Measurements from ENCODE around the gene ZG16B.

ZG16B gene

GRCh38 chr16:2786061-2786825 is 43.9 kb upstream of the ZG16B start:
- TF ChIP-seq CTCF (IDR thresholded peaks at IDR 0.05; ENCODE audit: low read depth, low read length), result no peak
- H3K4me3 ChIP-seq (ENCODE audit: low read depth, low read length), result no peak overlapping the region
- in situ Hi-C loops (cut with HindIII; ENCODE audit: low sequenced_read_pairs), result no loop called here
- DNase-seq (ENCODE audit: low read depth, low spot score), result no peak

- H3K4me3 ChIP-seq (ENCODE audit: low read depth, low read length), result no peak overlapping the region
- in situ Hi-C loops (cut with HindIII; ENCODE audit: low sequenced_read_pairs), result no loop called here
- DNase-seq (ENCODE audit: low read depth, low spot score), result no peak
- TF ChIP-seq CTCF (IDR thresholded peaks at IDR 0.05; ENCODE audit: low read depth, low read length), result no peak
Observed at GRCh38 chr16:2786826-2787151, 43.3 kb upstream of the ZG16B start.

GRCh38 chr16:2787406-2787805 is 42.7 kb upstream of the ZG16B start, which contains the start of gene PRSS33:
PRSS33 (minus strand) TSS chr16:2787560; CDS start chr16:2786547, 1,013 bp downstream.
- TF ChIP-seq CTCF (IDR thresholded peaks at IDR 0.05; ENCODE audit: low read depth, low read length), result no peak
- H3K4me3 ChIP-seq (ENCODE audit: low read depth, low read length), result no peak within 1 kb of the TSS
- in situ Hi-C loops (cut with HindIII; ENCODE audit: low sequenced_read_pairs), result no loop called here
- no peak for DNase-seq (ENCODE audit: low read depth, low spot score)

- in situ Hi-C loops (cut with HindIII; ENCODE audit: low sequenced_read_pairs), result no loop called here
- TF ChIP-seq CTCF (IDR thresholded peaks at IDR 0.05; ENCODE audit: low read depth, low read length), result no peak
- H3K4me3 ChIP-seq (ENCODE audit: low read depth, low read length), result no peak overlapping the region
Observed at GRCh38 chr16:2787961-2788360, 42.1 kb upstream of the ZG16B start.

GRCh38 chr16:2790631-2791030 is 39.5 kb upstream of the ZG16B start:
- in situ Hi-C loops (cut with HindIII; ENCODE audit: low sequenced_read_pairs), result no loop called here
- no peak overlapping the region for H3K4me3 ChIP-seq (ENCODE audit: low read depth, low read length)
- TF ChIP-seq CTCF (IDR thresholded peaks at IDR 0.05; ENCODE audit: low read depth, low read length), result no peak

More at GRCh38 chr16:2787961-2788360, 42.1 kb upstream of the ZG16B start:
- DNase-seq (ENCODE audit: low read depth, low spot score), result no peak

GRCh38 chr16:2791174-2791573 is 38.9 kb upstream of the ZG16B start:
- no peak overlapping the region for H3K4me3 ChIP-seq (ENCODE audit: low read depth, low read length)
- in situ Hi-C loops (cut with HindIII; ENCODE audit: low sequenced_read_pairs), result no loop called here
- no peak for TF ChIP-seq CTCF (IDR thresholded peaks at IDR 0.05; ENCODE audit: low read depth, low read length)
- no peak for DNase-seq (ENCODE audit: low read depth, low spot score)

More at GRCh38 chr16:2790631-2791030, 39.5 kb upstream of the ZG16B start:
- no peak for DNase-seq (ENCODE audit: low read depth, low spot score)
